ENCODE results near the gene MACROD1.

MACROD1 gene

GRCh38 chr11:64090806-64091516 is 75.0 kb downstream of the MACROD1 start:
- no peak for DNase-seq

GRCh38 chr11:64089915-64090805 is 75.8 kb downstream of the MACROD1 start:
- DNase-seq, result no peak

- no peak for DNase-seq
These were observed 76.4 kb downstream of the MACROD1 start for GRCh38 chr11:64089493-64089892.

GRCh38 chr11:64089027-64089360 is 76.9 kb downstream of the MACROD1 start:
- DNase-seq, result no peak

GRCh38 chr11:64088162-64089026 is 77.5 kb downstream of the MACROD1 start:
- no peak for DNase-seq

GRCh38 chr11:64086258-64087123 is 79.4 kb downstream of the MACROD1 start:
- no peak for DNase-seq

- DNase-seq, result no peak
These were observed 80.0 kb downstream of the MACROD1 start for GRCh38 chr11:64085906-64086257.

- DNase-seq, result no peak
These were observed 80.8 kb downstream of the MACROD1 start for GRCh38 chr11:64084951-64085710.

GRCh38 chr11:64084146-64084950 is 81.6 kb downstream of the MACROD1 start:
- no peak for DNase-seq

GRCh38 chr11:64083398-64084080 is 82.4 kb downstream of the MACROD1 start:
- no peak for DNase-seq

- no peak for DNase-seq
These were observed 84.0 kb downstream of the MACROD1 start for GRCh38 chr11:64081745-64082442.

GRCh38 chr11:64080390-64080789 is 85.5 kb downstream of the MACROD1 start:
- DNase-seq, result no peak

- DNase-seq, result no peak
These were observed 87.0 kb downstream of the MACROD1 start for GRCh38 chr11:64078905-64079304.

- DNase-seq, result no peak
These were observed 87.6 kb downstream of the MACROD1 start for GRCh38 chr11:64078284-64078683.

- DNase-seq, result no peak
These were observed 88.3 kb downstream of the MACROD1 start for GRCh38 chr11:64077607-64078006.

- no peak for DNase-seq
These were observed 89.2 kb downstream of the MACROD1 start for GRCh38 chr11:64076758-64077157.

GRCh38 chr11:64074239-64074638 is 91.7 kb downstream of the MACROD1 start:
- peak; percentile 27 for DNase-seq

- no peak for DNase-seq
These were observed 92.4 kb downstream of the MACROD1 start for GRCh38 chr11:64073542-64073941.

- no peak for DNase-seq
These were observed 93.0 kb downstream of the MACROD1 start for GRCh38 chr11:64072871-64073270.

All from hematopoietic multipotent progenitor cell treated with erythropoietin and hydrocortisone succinate and interleukin-3 and kit ligand, for 8 days (in vitro differentiated cells).